Coronary artery (tissue), 2 donors: ENCODE measurements around the gene ZKSCAN3.

Experiments
- DNase-seq: peaks from one replicate; pipeline ENCODE4 v3.0.0-alpha.2; 2017; ENCODE audit warnings: low spot score
- H3K27ac ChIP-seq, 2 donors: fragments of 200-600 bp; sonication (generic); one replicate each; pipeline ENCODE4 v1.5.1; 2016 to 2019
- H3K4me3 ChIP-seq: fragments of 200-600 bp; sonication (generic); 2 replicates; pipeline ENCODE4 v1.5.1; 2016; ENCODE audit warnings: mild to moderate bottlenecking, moderate library complexity
- TF ChIP-seq, protein P1 (sequence below): fragments of 200-600 bp; sonication (generic); IDR thresholded peaks from one replicate; pipeline ENCODE4 v1.5.1; 2019; ENCODE audit warnings: antibody characterized with exemption

Gene ZKSCAN3

DNA sequence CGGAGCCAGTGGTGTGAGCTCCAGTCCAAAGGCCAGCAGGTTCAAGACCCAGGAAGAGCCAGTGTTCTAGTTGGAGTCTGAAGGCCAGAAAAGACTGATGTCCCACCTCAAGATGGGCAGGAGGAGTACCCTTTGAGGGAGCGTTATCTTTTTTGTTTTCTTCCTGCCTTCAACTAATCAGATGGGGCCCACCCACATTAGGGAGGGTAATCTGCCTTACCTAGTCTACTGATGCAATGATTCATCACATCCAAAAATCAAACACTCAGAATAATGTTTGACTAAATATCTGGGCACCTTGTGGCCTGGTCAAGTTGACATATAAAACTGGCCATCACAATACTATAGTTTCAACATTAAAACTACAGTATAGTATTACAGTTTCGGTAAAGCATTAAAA is 19.7 kb downstream of the ZKSCAN3 start:
- no peak for DNase-seq
- H3K4me3 ChIP-seq: no peak overlapping the region
- TF ChIP-seq, protein P1, sequence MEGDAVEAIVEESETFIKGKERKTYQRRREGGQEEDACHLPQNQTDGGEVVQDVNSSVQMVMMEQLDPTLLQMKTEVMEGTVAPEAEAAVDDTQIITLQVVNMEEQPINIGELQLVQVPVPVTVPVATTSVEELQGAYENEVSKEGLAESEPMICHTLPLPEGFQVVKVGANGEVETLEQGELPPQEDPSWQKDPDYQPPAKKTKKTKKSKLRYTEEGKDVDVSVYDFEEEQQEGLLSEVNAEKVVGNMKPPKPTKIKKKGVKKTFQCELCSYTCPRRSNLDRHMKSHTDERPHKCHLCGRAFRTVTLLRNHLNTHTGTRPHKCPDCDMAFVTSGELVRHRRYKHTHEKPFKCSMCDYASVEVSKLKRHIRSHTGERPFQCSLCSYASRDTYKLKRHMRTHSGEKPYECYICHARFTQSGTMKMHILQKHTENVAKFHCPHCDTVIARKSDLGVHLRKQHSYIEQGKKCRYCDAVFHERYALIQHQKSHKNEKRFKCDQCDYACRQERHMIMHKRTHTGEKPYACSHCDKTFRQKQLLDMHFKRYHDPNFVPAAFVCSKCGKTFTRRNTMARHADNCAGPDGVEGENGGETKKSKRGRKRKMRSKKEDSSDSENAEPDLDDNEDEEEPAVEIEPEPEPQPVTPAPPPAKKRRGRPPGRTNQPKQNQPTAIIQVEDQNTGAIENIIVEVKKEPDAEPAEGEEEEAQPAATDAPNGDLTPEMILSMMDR: no peak

DNA sequence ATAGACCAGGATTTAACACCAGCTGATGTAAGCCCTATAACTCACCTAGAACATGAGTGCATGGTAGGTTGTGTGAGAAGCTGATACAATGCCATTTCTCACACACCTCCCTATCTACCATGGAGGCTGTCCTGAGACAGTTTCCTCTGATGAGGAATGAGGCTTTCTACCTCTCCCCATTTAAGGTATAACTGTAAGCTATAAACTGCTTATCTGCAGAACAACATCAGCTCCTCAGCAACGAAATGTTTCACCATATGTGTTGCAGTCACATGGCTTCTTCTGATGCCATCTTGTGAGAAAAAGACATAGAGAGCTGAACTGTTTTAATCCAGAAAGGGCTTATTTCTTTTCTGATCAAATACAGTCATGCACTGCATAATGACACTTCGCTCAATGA is 20.7 kb downstream of the ZKSCAN3 start:
- TF ChIP-seq, protein P1: no peak
- no peak for DNase-seq
- Histone ChIP-seq H3K4me3 (no peak overlapping the region), H3K27ac (no peak overlapping the region)

More for the DNA sequence above, 19.7 kb downstream of the ZKSCAN3 start:
- no peak overlapping the region for H3K27ac ChIP-seq

DNA sequence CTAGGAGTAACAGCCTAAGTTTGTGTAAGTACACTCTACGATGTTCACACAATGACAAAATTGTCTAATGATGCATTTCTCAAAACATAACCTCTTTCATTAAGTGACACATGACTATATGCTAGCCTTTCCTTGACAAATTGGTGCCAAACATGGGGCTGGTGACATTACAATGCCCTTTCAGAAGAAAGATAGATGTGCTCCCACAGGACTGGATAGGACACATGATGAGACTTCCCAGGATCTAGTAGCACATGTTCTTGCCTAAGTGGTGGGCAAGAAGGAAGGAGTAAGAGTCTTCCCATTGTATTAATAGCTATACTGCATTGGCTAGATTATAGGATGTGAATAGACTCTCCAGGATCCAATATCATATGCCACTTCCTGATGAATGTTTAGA is 21.5 kb downstream of the ZKSCAN3 start:
- Histone ChIP-seq H3K27ac (no peak overlapping the region), H3K4me3 (no peak overlapping the region)
- DNase-seq: no peak
- TF ChIP-seq, protein P1: no peak

DNA sequence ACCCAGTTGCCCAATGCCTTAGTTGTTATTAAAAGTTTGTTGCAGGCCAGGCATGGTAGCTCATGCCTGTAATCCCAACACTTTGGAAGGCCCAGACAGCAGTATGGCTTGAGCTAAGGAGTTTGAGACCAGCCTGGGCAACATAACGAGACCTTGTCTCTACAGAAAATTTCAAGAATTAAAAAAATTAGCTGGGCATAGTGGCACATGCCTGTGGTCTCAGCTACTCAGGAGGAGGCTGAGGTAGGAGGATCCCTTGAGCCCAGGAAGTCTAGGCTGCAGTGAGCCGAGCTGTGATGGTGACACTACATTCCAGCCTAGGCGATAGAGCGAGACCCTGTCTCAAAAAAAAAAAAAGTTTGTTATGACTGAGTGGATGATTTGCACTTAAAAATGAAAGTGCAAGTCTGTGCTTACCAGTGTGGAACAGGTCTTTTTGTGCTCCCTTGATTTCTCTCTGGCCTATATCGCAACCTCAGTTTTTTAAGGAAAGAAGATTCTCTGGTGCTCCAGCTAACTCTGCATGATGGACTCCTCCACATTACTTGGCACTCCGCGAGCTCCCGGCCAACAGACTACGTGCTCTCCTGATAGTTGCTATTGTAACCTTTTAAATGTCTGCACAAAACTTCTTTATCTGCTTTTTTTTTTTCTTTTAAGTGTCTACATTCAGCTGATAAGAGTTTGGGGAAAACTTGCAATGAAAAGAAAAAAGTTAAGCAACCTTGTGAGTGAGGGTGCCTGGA is 22.1 kb downstream of the ZKSCAN3 start:
- no peak overlapping the region for H3K27ac ChIP-seq
- TF ChIP-seq, protein P1: no peak
- no peak for DNase-seq
- no peak overlapping the region for H3K4me3 ChIP-seq

DNA sequence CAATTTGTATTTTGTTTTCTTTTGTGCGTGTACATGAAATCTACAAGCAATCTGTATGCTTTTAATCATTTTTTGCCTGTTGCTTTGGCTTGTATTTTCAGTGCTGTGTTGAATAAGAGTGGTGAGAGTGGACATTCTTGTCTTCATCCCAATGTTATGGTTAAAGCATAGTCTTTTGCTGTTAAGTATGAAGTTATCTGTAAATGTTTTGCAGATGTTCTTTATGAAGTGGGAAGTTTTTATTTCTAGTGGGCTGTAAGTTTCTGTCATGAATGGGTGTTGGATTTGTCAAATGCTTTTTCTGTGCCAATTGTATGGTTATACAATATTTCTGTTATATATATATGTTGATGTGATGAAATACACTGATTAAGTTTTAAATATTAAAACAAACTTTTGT is 24.2 kb downstream of the ZKSCAN3 start:
- H3K27ac ChIP-seq: no peak overlapping the region
- no peak overlapping the region for H3K4me3 ChIP-seq
- DNase-seq: no peak
- TF ChIP-seq, protein P1: no peak

DNA sequence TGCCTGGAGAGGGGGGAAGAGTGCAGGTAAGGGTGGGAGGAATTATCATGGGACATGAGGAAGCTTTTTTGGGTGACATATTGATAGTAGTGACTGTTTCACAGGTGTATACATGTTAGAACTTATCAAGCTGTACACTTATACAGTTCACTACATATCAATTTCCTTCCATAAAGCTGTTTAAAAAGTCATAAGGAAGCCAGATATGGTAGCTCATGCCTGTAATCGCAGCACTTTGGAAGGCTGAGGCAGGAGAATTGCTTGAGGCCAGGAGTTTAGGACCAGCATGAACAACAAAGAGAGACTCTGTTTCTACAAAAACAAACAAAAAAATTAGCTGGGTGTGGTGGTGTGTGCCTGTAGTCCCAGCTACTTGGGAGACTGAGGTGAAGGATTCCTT is 28.1 kb downstream of the ZKSCAN3 start:
- TF ChIP-seq, protein P1: no peak
- DNase-seq: no peak
- Histone ChIP-seq H3K27ac (no peak overlapping the region), H3K4me3 (no peak overlapping the region)

GRCh38 chr6:28378644-28379043 is 28.9 kb downstream of the ZKSCAN3 start:
- no peak for DNase-seq
- Histone ChIP-seq H3K27ac (no peak overlapping the region), H3K4me3 (no peak overlapping the region)
- TF ChIP-seq, protein P1: no peak
